Measurements from ENCODE around the gene LRRC26.

GRCh38 chr9:137188086-137188489 lies 18.2 kb upstream of the LRRC26 start:
- TF ChIP-seq CTCF (IDR thresholded peaks at IDR 0.05; ENCODE audit: insufficient read depth, low read length) (no peak), POLR2AphosphoS5 (IDR thresholded peaks at IDR 0.05; ENCODE audit: low read depth) (no peak), REST (IDR thresholded peaks at IDR 0.05; ENCODE audit: insufficient replicate concordance, low read depth) (no peak)

Data from HL-60 (cell line).